ENCODE results near the gene THSD4.
"Not testable (repeated sequence)": the region's sequence is repeated elsewhere in the genome, so short reads cannot be mapped to it uniquely, and the experiment has no call there.

THSD4 gene

DNA sequence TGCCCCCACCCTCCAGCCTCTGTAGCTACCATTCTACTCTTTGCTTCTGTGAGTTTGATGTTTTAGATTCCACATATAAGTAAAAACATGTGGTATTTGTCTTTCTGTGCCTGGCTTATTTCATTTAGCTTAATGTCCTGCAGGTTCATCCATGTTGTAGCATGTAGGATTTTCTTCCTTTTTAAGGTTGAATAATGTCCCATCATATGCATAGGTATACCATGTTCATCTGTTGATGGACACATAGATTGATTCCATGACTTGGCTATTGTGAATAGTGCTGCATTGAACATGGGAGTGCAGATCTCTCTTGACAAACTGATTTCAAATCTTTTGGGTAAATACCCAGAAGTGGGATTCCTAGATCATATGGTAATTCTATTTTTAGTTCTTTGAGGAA lies 11.8 kb downstream of the THSD4 start:
- Histone ChIP-seq H3K4me2 (no peak overlapping the region), H3K9ac (no peak overlapping the region), H2AFZ (ENCODE audit: low read depth) (no peak overlapping the region), H3K4me3 (IDR thresholded peaks at IDR 0.05; ENCODE audit: insufficient read depth, low read depth, low read length) (no peak overlapping the region), H3K27ac (no peak overlapping the region), H3K4me1 (ENCODE audit: low read depth, poor library complexity, severe bottlenecking) (no peaks in the 10 kb centered on the region), H3K79me2 (ENCODE audit: insufficient read depth, low read depth) (no peaks in the 10 kb centered on the region), H4K20me1 (ENCODE audit: insufficient read depth) (no peaks in the 10 kb centered on the region), H3K27me3 (ENCODE audit: insufficient read depth, low read depth) (no peaks in the 10 kb centered on the region), H3K36me3 (ENCODE audit: insufficient read depth) (no peaks in the 10 kb centered on the region)
- TF ChIP-seq, protein P1, sequence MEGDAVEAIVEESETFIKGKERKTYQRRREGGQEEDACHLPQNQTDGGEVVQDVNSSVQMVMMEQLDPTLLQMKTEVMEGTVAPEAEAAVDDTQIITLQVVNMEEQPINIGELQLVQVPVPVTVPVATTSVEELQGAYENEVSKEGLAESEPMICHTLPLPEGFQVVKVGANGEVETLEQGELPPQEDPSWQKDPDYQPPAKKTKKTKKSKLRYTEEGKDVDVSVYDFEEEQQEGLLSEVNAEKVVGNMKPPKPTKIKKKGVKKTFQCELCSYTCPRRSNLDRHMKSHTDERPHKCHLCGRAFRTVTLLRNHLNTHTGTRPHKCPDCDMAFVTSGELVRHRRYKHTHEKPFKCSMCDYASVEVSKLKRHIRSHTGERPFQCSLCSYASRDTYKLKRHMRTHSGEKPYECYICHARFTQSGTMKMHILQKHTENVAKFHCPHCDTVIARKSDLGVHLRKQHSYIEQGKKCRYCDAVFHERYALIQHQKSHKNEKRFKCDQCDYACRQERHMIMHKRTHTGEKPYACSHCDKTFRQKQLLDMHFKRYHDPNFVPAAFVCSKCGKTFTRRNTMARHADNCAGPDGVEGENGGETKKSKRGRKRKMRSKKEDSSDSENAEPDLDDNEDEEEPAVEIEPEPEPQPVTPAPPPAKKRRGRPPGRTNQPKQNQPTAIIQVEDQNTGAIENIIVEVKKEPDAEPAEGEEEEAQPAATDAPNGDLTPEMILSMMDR (conservative IDR thresholded peaks at IDR 0.05; ENCODE audit: low read depth, low read length): no peak

DNA sequence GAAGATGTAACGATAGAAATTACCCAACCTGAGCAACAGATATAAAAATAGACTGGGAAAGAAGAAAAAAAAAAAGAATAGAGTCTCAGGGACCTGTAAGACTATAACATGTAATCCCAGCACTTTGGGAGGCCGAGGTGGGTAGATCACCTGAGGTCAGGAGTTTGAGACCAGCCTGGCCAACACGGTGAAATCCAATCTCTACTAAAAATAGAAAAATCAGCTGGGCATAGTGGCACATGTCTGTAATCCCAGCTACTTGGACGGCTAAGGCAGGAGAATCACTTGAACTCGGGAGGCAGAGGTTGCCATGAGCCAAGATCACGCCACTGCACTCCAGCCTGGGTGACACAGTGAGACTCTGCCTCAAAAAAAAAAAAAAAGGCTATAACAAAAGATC lies 12.9 kb downstream of the THSD4 start:
- H3K36me3 ChIP-seq (ENCODE audit: insufficient read depth); H3K27ac ChIP-seq; H3K4me3 ChIP-seq (IDR thresholded peaks at IDR 0.05; ENCODE audit: insufficient read depth, low read depth, low read length): not testable (repeated sequence)

DNA sequence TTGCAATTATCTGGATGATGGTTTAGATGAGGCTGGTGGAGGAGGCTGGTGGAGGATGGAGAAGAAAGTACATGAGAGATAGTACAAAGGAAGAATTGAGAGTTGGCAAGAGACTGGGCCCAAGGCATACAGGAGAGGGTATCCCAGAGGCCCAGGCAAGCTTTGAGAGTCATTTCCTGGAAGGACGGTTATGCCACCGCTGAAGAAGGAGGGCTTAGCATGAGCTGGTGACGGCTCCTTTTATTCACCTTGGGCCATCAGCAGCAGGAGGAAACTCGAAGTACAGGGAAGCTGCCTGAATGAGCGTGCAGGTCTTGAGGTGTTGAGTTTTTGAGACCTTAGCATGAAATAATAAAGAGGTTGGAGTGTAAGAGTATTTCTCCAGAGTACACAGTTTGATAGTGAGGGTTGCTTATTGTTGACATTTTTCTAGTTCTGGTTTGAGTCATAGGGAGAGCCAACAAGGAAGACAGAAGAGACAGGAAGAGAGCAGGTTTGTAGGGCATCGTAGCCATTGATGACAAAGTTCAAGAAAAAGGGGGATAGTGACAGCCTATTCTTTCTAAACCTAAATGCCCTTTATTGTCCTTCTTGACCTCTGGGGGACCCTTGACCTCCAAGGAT lies 13.8 kb downstream of the THSD4 start:
- Histone ChIP-seq H3K9ac (no peak overlapping the region), H4K20me1 (ENCODE audit: insufficient read depth) (no peaks in the 10 kb centered on the region), H3K4me2 (no peak overlapping the region), H2AFZ (ENCODE audit: low read depth) (no peak overlapping the region), H3K79me2 (ENCODE audit: insufficient read depth, low read depth) (no peaks in the 10 kb centered on the region), H3K4me1 (ENCODE audit: low read depth, poor library complexity, severe bottlenecking) (no peaks in the 10 kb centered on the region), H3K27ac (no peak overlapping the region), H3K4me3 (IDR thresholded peaks at IDR 0.05; ENCODE audit: insufficient read depth, low read depth, low read length) (no peak overlapping the region), H3K36me3 (ENCODE audit: insufficient read depth) (no peaks in the 10 kb centered on the region), H3K27me3 (ENCODE audit: insufficient read depth, low read depth) (no peaks in the 10 kb centered on the region)
- TF ChIP-seq, protein P1 (conservative IDR thresholded peaks at IDR 0.05; ENCODE audit: low read depth, low read length): no peak

More for the DNA sequence above, 12.9 kb downstream of the THSD4 start:
- not testable (repeated sequence) for H3K4me2 ChIP-seq; H4K20me1 ChIP-seq (ENCODE audit: insufficient read depth); H2AFZ ChIP-seq (ENCODE audit: low read depth); H3K27me3 ChIP-seq (ENCODE audit: insufficient read depth, low read depth); H3K9ac ChIP-seq; H3K79me2 ChIP-seq (ENCODE audit: insufficient read depth, low read depth); H3K4me1 ChIP-seq (ENCODE audit: low read depth, poor library complexity, severe bottlenecking)

DNA sequence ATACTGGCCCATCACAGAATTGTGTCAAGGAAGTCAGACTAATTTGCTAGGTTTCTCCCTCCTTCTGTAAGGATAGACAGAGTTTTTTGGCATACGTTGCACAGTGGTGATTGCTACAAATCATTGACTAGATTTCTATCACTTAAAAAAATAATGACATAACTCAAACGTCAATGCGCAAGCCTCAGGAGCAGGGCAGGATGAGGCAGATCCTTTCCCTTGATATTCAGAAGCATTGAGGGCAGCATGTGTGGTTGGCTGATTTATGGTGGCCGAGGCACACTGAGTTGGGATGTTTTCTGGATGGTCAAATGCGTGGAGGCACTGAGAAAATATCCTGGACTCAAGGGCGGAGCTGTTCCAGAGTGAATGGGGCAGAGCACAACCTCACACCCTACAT lies 14.4 kb downstream of the THSD4 start:
- no peak overlapping the region for H3K4me2 ChIP-seq
- no peak overlapping the region for H3K27ac ChIP-seq

More for the DNA sequence above, 14.4 kb downstream of the THSD4 start:
- Histone ChIP-seq H3K79me2 (ENCODE audit: insufficient read depth, low read depth) (no peaks in the 10 kb centered on the region), H2AFZ (ENCODE audit: low read depth) (no peak overlapping the region), H3K36me3 (ENCODE audit: insufficient read depth) (no peaks in the 10 kb centered on the region), H3K27me3 (ENCODE audit: insufficient read depth, low read depth) (no peaks in the 10 kb centered on the region), H3K9ac (no peak overlapping the region), H3K4me1 (ENCODE audit: low read depth, poor library complexity, severe bottlenecking) (no peaks in the 10 kb centered on the region), H4K20me1 (ENCODE audit: insufficient read depth) (no peaks in the 10 kb centered on the region), H3K4me3 (IDR thresholded peaks at IDR 0.05; ENCODE audit: insufficient read depth, low read depth, low read length) (no peak overlapping the region)
- TF ChIP-seq, protein P1 (conservative IDR thresholded peaks at IDR 0.05; ENCODE audit: low read depth, low read length): no peak
